NCI-H2081 (cell line): ENCODE measurements around the gene TGFBR3L.
"Not testable (repeated sequence)": the region's sequence is repeated elsewhere in the genome, so short reads cannot be mapped to it uniquely, and the experiment has no call there.

Experiments used
- DNase-seq, 2 experiments: peaks; one replicate each; lab custom pipeline; 2025; lab: John Stamatoyannopoulos, UW

Gene TGFBR3L

DNA sequence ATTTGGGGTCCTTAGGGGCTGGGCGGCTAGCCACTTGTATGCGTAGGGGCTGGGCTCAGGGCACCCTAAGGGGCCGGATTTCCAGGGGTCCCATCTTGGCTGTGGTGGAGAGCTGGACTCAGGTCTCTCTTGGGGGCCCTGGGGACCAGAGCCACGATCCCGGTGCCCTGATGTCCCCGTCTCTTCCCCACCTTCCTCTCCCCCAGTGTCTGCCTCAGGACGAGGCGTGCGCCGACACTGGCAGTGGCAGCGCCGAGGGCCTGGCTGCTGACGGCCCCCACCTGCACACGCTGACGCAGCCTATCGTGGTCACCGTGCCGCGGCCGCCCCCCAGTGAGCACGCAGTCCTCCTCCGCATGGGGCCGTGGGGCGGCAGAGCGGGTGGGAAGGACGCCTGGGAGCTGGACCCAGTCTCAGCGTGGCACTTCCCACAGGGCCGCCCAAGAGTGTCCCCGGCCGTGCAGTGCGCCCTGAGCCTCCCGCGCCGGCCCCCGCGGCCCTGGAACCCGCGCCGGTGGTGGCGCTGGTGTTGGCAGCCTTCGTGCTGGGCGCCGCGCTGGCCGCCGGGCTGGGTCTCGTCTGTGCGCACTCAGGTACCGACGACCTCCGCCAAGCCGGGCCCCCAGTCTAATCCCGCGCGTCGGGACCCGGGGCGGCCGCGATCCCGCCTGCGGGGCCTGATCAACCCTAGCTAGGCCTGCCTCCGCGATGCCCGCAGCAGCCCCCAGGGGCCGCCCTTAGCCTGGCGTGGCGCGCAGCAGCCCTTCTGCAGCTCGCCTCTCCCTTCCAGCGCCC, 2.8 kb downstream of the TGFBR3L start:
- peak; percentile 25 to 51 for DNase-seq

DNA sequence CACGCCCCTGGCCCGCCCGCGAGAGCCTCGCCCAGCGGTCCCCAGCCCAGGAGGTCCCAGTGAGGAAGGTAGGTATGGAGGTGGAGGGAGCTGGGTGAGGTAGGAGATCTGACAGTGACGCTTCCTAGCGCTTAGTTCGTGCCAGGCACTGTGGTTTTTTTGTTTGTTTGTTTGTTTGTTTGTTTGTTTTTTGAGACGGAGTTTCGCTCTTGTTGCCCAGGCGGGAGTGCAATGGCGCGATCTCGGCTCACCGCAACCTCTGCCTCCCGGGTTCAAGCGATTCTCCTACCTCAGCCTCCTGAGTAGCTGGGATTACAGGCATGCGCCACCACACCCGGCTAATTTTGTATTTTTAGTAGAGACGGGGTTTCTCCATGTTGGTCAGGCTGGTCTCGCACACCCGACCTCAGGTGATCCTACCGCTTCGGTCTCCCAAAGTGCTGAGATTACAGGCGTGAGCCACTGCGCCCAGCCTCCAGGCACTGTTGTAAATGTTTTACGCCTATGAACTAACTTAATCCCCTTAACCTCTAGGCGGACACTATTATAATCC, 3.5 kb downstream of the TGFBR3L start:
- not testable (repeated sequence) for DNase-seq

DNA sequence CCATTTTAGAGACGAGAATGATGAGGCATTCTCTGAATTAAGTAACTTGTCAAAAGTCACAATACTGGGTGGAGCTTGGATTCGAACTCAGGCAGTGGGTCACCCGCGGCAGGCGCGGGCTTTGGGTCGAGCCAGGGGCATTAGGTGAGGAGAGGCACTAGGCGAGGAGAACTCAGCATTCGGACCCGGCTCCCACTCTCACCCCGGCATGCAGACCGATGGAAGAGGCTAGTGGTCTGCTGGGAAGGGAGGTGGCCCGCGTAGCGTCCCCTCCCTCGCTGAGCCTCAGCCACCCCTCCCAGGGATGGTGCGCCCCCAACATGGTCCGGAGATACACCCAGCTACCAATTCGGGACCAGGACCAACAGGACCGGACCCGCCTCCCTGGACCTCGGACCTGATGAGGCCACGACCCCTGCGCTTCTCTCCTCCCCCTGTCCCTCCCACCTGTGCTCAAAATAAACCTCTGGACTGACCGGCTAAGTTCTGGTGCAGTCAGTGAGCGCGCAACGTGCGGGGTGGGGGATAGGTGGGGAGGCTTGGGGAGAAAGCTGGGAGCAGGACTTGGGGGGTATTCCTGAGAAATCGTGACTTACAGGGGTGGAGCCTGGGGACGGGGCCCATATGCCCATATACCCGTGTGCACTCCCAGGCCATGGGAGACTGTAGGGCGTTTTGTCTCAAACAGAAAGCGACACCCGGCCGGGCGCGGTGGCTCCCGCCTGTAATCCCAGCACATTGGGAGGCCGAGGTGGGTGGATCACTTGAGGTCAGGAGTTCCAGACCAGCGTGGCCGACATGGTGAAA, 4.2 kb downstream of the TGFBR3L start:
- no peak for DNase-seq

- peak; percentile 86 for DNase-seq
Observed at GRCh38 chr19:7919610-7920518, 5.2 kb downstream of the TGFBR3L start, which contains the start of gene SNAPC2. SNAPC2 (plus strand) TSS chr19:7920338; CDS start chr19:7920367, 29 bp downstream.

DNA sequence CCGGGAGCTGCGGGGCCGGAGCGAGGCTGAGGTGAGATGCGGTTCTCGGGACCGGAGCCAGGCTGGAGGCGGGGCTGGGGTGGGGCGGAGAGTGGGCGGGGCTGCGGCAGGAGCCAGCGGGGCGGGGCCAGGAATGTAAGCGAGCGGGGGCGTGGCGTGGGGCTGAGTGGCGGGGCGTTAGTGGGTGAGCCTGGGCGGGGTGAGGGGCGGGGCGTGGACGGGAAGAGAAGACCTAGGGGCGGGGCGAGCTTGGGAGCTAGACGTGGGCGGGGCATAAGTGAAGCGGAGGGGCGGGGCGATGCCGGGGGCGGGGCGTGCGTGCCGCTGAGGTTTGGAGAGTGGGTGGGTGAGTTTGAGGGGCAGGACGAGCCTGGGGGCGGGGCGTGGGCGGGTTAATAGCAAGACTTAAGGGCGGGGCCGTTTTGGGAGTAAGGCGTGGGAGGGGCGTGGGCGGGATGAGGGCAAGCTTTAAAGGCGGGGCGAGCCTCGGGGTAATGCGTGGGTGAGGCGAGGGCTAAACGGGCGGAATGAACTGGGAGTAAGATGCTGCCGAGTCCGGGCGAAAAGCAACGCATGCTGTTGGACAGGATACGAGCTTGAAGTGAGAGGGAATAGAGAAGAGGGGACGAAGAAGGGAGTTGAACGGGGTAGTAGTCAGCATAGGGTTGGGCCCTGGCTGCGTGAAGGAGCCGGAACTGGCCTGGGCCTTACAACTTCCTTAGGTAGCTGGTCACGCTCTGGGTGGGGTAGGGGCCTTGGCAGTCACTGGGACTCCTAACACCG, 6.1 kb downstream of the TGFBR3L start:
- DNase-seq = peak; percentile 82 to 94

DNA sequence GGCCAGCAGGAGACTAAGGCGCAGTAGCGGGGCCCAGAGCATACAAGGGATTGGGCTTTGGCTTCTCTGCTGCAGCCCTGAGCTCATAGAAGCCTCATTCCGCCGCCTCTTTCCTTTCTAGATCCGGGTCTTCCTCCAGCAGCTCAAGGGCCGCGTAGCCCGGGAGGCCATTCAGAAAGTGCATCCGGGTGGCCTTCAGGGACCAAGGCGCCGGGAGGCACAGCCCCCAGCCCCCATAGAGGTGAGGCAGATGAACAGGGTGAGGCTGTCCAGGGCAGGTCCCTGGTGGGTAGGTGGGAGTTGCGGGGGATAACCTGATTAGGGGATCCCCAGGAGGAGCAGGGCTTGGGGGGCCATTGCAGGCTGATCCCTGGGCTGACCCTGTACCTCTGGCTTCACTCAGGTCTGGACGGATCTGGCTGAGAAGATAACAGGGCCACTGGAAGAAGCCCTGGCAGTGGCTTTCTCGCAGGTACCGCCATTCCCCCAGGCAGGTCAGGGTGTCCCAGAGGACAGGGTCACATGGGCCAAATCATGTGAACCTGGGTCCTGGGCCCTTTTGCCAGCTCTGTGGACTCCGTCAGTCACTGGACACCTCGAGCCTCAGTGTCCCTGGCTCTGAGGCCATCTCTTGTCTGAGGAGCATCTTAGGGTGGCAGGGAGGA, 6.8 kb downstream of the TGFBR3L start:
- no peak for DNase-seq

GRCh38 chr19:7921967-7922835, 7.6 kb downstream of the TGFBR3L start:
- no peak for DNase-seq

DNA sequence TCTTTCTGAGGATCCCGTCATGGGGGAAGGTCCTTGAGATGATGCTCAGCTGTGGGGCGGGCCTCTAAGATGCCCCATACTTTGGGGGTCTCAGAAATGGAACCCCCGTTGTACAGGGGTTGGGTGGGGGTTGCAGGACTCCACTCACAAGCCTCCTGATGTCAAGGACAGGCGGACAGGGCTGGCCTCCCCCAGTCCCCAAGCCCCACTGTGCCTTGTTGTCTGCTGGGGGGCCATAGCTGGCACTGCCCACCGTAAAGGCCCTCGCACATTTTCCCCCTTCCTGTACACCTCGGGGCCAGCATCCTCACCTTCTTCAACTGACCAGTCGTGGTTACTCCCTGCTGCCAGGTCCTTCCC, 8.2 kb downstream of the TGFBR3L start:
- no peak for DNase-seq

- no peak for DNase-seq
Observed at GRCh38 chr19:7923295-7924191, 8.9 kb downstream of the TGFBR3L start.

- DNase-seq = no peak
Observed at GRCh38 chr19:7924241-7924640, 9.6 kb downstream of the TGFBR3L start.

GRCh38 chr19:7924651-7925170, 10.1 kb downstream of the TGFBR3L start:
- no peak for DNase-seq

GRCh38 chr19:7925171-7925851, 10.7 kb downstream of the TGFBR3L start:
- DNase-seq = peak; percentile 66 to 67

- peak; percentile 45 to 48 for DNase-seq
Observed at GRCh38 chr19:7926021-7926726, 11.5 kb downstream of the TGFBR3L start, which contains the start of gene CTXN1. CTXN1 (minus strand) TSS chr19:7926135; CDS start chr19:7925538, 597 bp downstream.

DNA sequence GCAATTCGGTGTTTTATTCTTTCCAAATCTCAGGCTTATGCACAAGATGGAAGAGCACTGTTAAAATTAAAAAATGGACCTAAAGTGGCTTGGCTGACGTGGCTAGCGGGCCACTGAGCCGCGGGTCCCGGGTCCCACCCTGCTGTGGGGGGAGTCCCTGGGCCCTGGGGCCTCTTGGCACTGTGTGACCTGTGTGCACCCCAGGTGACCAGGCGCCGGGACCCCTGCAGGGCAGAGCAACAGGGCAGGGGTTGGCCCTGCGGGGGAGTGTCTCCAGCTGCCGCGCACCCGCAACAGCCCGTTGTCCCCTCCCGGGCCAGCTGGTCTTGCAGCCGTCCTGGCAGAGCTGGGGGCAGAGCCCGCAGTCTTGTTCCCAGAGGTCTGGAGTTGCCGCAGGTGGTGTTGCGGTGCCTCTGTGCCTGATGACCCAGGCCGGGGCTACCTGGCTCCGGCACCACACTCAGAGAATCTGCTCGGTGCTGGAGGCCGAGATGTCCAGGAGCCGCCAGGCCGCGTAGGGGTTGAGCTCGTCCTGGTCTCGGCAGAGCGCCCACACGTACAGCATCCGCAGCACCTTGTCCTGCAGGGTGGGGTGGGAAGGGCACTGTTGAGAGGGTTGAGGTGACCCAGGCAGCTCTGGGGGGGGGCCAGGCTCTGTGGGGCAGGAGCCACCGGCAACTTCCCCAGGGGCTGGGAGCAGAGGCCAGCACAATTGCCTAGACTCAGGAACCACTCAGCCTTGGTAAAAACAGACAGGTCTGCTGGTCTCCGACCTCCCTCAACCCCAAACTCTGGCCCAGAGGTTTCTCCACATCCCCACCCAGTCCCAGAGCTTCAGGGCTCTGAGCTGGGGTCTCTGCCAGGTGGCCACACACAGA, 12.3 kb downstream of the TGFBR3L start:
- DNase-seq = no peak

- no peak for DNase-seq
Observed at GRCh38 chr19:7927605-7928333, 13.1 kb downstream of the TGFBR3L start.
